NCI-H146 (cell line): Measurements from ENCODE around the gene PRSS33.

ENCODE experiments used
- DNase-seq: peaks from one replicate; lab custom pipeline; 2025; lab: John Stamatoyannopoulos, UW

Gene PRSS33

GRCh38 chr16:2739625-2740430, 47.5 kb downstream of the PRSS33 start:
- DNase-seq = no peak

GRCh38 chr16:2738615-2739014, 48.7 kb downstream of the PRSS33 start:
- no peak for DNase-seq

- DNase-seq = no peak
Observed at GRCh38 chr16:2737895-2738418, 49.4 kb downstream of the PRSS33 start.

GRCh38 chr16:2737238-2737605, 50.1 kb downstream of the PRSS33 start:
- DNase-seq = no peak

- DNase-seq = no peak
Observed at GRCh38 chr16:2736476-2737237, 50.7 kb downstream of the PRSS33 start.

- DNase-seq = no peak
Observed at GRCh38 chr16:2734844-2735515, 52.4 kb downstream of the PRSS33 start.
